NCI-H82 (cell line): ENCODE data around the gene FUCA1.
"Not testable (repeated sequence)": the region's sequence is repeated elsewhere in the genome, so short reads cannot be mapped to it uniquely, and the experiment has no call there.

Source experiments
- DNase-seq: peaks from one replicate; lab custom pipeline; 2025; lab: John Stamatoyannopoulos, UW

The FUCA1 gene

GRCh38 chr1:23895993-23896392 is 27.9 kb upstream of the FUCA1 start:
- DNase-seq, result no peak

- DNase-seq, result no peak
Measured at GRCh38 chr1:23895082-23895481, 27.0 kb upstream of the FUCA1 start.

DNA sequence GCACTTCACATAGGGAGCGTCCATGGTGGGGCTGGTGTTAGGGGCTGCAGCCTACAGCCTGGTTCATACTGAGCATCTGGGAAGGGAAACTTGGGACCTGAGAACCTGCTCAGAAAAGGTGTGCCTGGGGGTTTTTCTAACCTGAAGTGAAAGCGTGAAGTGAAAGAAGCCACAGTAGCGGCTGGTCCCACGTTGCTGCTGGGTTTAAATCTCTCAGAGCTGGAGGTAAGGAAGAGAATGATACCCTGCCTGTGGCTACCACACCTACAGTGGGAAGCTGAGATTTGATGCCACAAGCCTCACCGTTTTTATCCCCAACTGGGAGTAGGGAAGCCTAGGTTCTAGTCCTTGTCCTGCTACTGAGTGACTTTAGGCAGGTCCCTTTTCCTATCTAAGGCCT is 21.0 kb upstream of the FUCA1 start:
- no peak for DNase-seq

- DNase-seq, result no peak
Measured at GRCh38 chr1:23885222-23885621, 17.1 kb upstream of the FUCA1 start.

GRCh38 chr1:23882746-23883145 is 14.7 kb upstream of the FUCA1 start:
- no peak for DNase-seq

GRCh38 chr1:23879809-23880208 is 11.7 kb upstream of the FUCA1 start:
- no peak for DNase-seq

DNA sequence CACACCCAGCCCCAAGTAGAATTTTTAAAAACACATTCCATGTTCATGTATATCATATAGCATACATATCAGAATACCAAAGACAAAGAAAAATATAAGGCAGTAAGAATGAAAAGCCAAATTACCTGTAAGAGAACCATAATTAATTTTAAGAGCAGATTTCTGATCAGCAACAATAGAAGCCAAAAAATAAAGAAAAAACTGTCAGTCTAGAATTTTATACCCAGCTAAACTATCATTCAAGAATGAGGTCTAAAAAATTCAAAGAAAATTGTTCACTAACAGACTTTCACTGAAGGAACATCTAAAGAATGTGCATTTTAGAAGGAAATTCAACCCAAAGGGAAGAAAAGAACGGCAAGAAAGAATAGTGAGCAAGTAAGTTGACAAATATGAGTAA is 10.6 kb upstream of the FUCA1 start:
- no peak for DNase-seq

DNA sequence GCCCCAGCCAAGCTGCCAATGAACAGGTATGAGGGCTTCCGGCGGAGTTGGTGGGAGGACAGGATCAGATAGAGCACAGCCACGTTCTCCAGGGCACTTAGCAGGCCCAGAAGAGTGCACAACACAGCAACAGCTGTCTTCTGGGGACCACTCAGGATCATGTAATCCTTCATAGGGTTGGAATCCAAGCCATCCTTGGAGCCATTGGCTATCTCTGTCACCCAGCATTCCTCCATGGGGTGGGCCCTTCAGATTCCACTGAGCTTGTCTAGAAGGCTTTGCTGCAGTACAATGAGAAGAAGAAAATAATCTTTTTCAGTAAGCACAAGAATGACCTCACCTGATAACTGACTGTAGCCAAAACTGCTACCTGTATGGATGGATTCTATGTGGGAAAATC is 7.3 kb upstream of the FUCA1 start:
- DNase-seq, result no peak

GRCh38 chr1:23872421-23872820 is 4.3 kb upstream of the FUCA1 start:
- DNase-seq, result no peak

DNA sequence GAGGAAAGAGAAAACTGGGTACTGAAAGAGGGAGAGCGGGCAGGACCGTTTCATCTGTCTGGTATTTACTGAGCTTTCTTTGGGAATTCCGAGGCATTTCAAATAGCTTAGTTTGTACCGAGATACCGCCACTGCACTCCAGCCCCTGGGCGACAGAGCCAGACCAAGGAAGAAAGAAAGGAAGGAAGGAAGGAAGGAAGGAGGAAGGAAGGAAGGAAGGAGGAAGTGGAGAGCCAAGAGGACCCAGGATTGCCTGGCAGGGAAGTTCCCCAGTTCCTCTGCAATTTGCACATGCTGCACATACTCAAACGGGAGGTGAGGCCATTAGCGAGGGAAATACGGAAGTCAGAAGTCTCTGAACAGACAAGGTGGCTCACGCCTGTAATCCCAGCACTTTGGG is 961 bp upstream of the FUCA1 start:
- no peak for DNase-seq

DNA sequence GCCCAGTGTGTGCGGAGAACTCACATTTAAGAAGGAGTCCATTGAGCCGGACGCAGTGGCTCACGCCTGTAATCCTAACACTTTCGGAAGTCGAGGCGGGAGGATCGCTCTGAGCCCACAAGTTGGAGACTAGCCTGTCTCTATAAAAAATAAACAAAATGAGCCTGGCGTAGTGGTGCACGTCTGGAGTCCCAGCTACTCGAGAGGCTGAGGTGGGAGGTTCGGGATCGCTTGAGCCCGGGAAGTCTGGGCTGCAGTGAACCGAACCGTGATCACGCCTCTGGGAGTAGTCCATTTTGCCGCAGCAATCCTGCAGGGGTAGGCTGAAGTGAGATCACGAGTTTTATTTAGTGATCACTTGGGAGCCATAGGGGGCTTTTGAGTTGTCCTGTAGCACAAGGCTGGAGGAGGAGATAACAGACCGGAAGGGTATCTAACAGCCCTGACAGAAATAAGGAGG is 497 bp upstream of the FUCA1 start:
- DNase-seq, result no peak

- DNase-seq, result no peak
Measured at GRCh38 chr1:23867542-23867894, 572 bp downstream of the FUCA1 start.

- DNase-seq, result no peak
Measured at GRCh38 chr1:23865543-23865930, 2.6 kb downstream of the FUCA1 start.

DNA sequence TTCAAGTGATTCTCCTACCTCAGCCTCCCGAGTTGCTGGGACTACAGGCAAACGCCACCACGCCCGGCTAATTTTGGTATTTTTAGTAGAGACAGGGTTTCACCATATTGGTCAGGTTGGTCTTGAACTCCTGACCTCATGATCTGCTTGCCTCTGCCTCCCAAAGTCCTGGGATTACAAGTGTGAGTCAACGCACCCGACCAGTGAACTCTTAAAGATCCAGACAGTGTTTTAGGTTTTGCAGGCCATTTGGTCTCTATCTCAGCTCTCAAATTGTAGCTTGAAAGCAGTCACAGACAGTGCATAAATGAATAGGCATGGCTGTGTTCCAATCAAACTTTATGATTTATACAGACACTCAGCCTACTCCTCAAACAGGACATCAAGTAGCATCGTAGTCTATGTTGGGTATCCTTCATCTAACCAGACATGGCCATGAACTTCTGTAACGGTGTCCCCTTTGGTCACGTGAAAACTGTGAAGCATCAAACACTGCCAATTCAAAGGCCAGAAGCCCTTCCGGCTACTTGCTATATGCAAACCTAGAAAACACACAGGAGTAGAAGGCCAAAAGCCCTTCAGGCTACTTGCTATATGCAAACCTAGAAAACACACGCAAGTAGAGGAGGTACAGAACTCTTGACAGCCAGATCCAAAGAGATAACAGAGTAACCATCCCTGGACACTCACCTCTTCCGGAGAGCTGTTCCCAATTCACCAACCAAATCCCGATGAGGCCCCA is 3.1 kb downstream of the FUCA1 start:
- no peak for DNase-seq

DNA sequence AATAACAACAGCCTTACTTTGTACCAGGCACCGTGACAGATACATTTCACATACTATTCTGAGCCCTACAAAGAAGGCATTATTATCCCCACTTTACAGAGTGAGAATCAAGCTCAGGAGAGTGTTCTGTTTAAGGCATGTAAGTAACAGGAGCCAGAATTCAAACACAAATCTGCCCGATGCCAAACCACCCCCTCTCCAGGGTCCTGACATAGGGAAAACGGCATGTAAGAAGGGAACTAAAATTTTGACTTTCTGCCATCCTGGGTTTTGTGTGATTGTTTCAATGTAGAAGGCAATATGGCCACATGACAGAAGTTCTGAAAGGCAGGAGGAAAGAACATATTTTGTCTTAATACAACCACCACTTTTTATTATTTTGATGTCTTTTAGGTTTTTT is 5.5 kb downstream of the FUCA1 start:
- DNase-seq, result no peak

DNA sequence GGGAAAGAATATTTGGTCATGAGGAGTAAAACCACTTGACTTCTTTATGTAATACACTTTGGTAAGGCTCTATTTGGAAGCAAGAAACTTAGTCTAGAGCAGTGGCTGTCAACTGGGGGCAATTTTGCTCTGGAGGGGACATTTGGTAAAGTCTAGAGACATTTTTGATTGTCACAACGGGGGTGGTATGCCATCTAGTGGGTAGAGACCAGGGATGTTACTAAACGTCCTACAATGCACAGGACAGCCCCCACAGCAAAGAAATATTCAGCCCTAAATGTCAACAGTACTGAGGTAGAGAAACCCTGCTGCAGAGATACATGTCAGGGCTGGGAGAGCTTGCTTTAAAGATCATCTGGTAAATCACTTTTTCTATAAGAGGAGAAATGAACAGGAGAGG is 13.5 kb downstream of the FUCA1 start:
- DNase-seq, result peak; percentile 25

DNA sequence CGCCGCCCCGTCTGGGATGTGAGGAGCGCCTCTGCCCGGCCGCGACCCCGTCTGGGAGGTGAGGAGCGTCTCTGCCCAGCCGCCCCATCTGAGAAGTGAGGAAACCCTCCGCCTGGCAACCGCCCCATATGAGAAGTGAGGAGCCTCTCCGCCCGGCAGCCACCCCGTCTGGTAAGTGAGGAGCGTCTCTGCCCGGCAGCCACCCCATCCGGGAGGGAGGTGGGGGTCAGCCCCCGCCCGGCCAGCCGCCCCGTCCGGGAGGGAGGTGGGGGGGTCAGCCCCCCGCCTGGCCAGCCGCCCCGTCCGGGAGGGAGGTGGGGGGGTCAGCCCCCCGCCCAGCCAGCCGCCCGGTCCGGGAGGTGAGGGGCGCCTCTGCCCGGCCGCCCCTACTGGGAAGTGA is 15.0 kb downstream of the FUCA1 start:
- DNase-seq, result not testable (repeated sequence)

DNA sequence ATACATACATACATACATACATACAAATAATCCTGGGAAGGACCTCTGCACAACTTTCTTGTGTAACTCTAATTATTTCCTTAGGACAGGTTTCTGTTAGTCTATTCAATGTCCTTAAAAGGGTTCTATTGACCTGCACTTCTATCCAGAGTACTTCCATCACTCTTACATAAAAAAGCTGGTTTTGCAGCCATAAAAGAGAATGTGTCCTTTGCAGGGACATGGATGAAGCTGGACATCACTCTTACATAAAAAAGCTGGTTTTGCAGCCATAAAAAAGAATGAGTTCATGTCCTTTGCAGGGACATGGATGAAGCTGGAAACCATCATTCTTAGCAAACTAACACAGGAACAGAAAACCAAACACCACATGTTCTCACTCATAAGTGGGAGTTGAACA is 16.7 kb downstream of the FUCA1 start:
- DNase-seq, result not testable (repeated sequence)

DNA sequence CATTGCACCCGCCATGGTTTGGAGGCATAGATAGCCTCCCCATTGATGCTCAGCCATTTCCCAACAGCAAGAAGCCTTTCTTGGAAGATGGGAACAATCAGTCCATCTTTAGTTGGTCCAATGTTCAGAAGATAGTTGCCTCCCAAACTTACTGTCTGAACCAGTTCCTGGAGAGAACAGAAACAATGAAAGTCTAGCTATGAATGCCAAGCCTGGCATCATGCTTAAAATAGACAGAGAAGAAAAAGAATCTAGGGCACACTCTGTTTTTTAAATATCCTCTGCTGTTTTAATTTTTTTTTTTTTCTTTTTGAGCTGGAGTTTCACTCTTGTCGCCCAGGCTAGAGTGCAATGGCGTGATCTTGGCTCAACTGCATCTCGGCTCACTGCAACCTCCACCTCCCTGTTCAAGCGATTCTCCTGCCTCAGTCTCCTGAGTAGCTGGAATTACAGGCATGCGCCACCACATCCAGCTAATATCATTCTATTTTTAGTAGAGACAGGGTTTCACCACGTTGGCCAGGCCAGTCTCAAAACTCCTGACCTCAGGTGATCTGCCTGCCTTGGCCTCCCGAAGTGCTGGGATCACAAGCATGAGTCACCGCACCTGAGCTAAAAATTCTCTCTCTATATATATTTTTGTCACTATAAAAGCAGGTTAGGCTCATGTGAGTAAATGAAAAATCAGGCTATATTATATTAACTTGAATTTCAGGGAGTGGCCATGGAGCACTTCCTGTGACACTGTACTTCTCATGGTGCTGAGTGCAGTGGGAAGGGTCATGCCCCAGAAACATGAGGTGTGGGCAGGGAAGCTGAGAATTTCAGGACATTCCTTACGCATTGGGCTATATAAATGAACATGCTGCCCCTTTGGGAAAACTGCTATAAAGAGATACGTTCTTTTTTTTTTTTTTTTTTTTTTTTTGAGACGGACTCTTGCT is 19.1 kb downstream of the FUCA1 start:
- no peak for DNase-seq

DNA sequence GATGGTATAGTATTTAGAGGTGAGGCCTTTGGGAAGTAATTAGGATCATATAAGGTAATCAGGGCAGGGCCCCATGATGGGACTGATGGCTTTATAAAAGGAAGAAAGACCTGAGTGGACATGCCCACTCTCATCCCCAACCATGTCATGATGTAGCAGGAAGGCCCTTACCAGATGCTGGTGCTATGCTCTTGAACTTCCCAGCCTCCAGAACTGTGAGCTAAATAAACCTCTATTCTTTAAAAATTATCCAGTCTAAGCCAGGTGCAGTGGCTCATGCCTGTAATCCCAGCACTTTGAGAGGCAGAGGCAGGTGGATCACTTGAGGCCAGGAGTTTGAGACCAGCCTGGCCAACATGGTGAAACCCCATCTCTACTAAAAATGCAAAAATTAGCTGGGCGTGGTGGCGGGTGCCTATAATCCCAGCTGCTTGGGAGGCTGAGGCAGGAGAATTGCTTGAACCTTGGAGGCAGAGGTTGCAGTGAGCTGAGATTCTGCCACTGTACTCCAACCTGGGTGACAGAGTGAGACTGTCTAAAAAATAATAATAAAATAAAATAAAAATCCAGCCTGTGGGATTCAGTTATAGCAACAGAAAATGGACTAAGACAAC is 20.5 kb downstream of the FUCA1 start:
- not testable (repeated sequence) for DNase-seq

GRCh38 chr1:23845163-23845562 is 22.9 kb downstream of the FUCA1 start:
- DNase-seq, result no peak

DNA sequence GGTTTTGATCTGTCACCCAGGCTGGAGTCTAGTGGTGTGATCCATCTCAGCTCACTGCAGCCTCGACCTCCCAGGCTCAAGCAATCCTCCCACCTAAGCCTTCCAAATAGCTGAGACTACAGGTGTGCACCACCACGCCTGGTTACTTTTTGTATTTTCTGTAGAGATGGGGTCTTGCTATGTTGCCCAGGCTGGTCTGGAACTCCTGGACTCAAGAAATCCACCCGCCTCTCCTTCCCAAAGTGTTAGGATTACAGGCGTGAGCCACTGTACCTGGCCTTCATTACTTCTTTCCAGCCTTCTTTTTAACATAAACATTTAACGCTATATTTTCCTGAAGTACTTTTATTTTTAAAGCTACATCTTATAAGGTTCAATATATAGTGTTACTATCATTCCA is 24.4 kb downstream of the FUCA1 start:
- no peak for DNase-seq

GRCh38 chr1:23838401-23838866 is 29.7 kb downstream of the FUCA1 start:
- peak; percentile 70 for DNase-seq
